Mesodermal cell (in vitro differentiated cells): ENCODE results near the gene CUL9.

Source experiments
- H3K27ac ChIP-seq: 2 replicates; pipeline ENCODE4 v1.7.0; 2013; ENCODE audit warnings: mild to moderate bottlenecking, low read depth, low read length, moderate library complexity; ENCODE audit not compliant: severe bottlenecking
- H3K36me3 ChIP-seq: 2 replicates; pipeline ENCODE4 v1.7.1; 2013; ENCODE audit warnings: mild to moderate bottlenecking, low read length, moderate library complexity; ENCODE audit not compliant: control insufficient read depth, insufficient read depth
- H3K4me1 ChIP-seq: one replicate; pipeline ENCODE4 v1.7.1; 2013; ENCODE audit warnings: mild to moderate bottlenecking, low read length; ENCODE audit not compliant: insufficient read depth, control insufficient read depth, poor library complexity, severe bottlenecking
- H3K4me3 ChIP-seq: 2 replicates; pipeline ENCODE4 v1.7.0; 2013; ENCODE audit warnings: low read length, control low read depth, mild to moderate bottlenecking; ENCODE audit not compliant: insufficient read depth, poor library complexity, severe bottlenecking; ENCODE audit errors: extremely low read depth
- H3K9me3 ChIP-seq: 2 replicates; pipeline ENCODE4 v1.7.1; 2013; ENCODE audit warnings: mild to moderate bottlenecking, low read length, moderate library complexity; ENCODE audit not compliant: control insufficient read depth
- WGBS, 2 experiments: methylation state at CpG; one replicate each; pipeline ENCODE4 v1.1.5; 2013; ENCODE audit warnings: missing lambda C conversion rate in 2 of 2; ENCODE audit not compliant: insufficient coverage in 2 of 2; 5-methylcytosine and 5-hydroxymethylcytosine counted together

Gene CUL9

DNA sequence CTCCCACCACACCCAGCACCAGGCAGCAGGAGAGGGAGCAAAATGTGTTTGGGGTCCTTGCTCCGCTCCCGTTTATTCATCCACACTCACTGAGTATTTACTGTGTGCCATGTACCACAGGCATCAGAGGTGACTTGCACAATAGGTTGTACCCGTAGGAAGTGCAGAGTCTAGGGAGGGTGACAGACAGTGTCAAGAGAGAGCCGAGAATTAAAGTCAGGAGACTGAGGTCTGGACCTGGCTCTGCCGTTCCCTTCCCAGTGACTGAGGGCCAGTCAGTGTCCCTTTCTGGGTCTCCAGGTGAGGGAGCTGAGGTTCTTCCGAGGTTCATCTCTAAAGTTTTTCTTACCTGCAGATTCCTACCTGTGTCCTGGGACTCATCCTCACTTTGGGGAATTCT is 83.6 kb downstream of the CUL9 start:
- Histone ChIP-seq H3K36me3 (no peaks in the 10 kb centered on the region), H3K9me3 (no peaks in the 10 kb centered on the region), H3K27ac (no peak overlapping the region), H3K4me3 (no peak overlapping the region), H3K4me1 (peaks cover 14% of the 10 kb centered on the region)
- 69 to 79% methylated on average over 3 to 4 of the region's 6 CpGs for WGBS, 2 experiments

GRCh38 chr6:43267619-43268354 is 85.8 kb downstream of the CUL9 start:
- Histone ChIP-seq H3K4me1 (peaks cover 14% of the 10 kb centered on the region), H3K27ac (no peak overlapping the region), H3K9me3 (no peaks in the 10 kb centered on the region), H3K36me3 (no peaks in the 10 kb centered on the region), H3K4me3 (no peak overlapping the region)
- 21% methylated on average over 6 to 7 of the region's 7 CpGs for WGBS, 2 experiments

- Histone ChIP-seq H3K4me3 (no peak overlapping the region), H3K27ac (no peak overlapping the region), H3K4me1 (peaks cover 14% of the 10 kb centered on the region), H3K36me3 (no peaks in the 10 kb centered on the region), H3K9me3 (no peaks in the 10 kb centered on the region)
- WGBS, 2 experiments = 91 to 100% methylated on average over 2 to 3 of the region's 3 CpGs
Observed at GRCh38 chr6:43268355-43268700, 86.3 kb downstream of the CUL9 start.

DNA sequence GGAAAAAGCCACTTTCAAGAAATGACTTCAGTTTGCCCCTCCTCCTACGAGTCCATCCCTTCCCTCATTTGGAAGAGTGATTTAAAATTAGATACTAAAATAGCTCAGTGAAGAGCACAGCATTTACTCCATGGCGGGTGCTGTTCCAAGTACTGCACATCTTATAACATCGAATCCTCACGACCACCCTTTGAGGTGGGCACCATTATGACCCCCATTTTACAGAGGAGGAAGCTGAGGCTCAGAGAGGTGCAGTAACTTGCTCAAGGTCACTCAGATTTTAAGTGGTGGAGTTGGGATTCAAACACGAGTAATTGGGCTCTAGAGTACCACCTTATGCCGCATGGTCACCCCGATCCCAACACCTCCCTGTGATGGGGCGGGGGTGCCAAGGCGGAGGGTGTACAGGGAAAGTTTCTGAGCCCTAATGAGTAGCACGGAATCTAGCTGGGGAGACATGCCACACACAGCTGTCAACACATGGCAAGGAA is 86.8 kb downstream of the CUL9 start:
- H3K4me1 ChIP-seq = peaks cover 14% of the 10 kb centered on the region

GRCh38 chr6:43269273-43270007 is 87.4 kb downstream of the CUL9 start:
- WGBS, 2 experiments = 13 to 26% methylated on average over 26 to 37 of the region's 44 CpGs
- H3K4me1 ChIP-seq = peaks cover 14% of the 10 kb centered on the region
- no peak overlapping the region for H3K27ac ChIP-seq
- H3K4me3 ChIP-seq = no peak overlapping the region
- no peaks in the 10 kb centered on the region for H3K36me3 ChIP-seq
- no peaks in the 10 kb centered on the region for H3K9me3 ChIP-seq

More for the DNA sequence above, 86.8 kb downstream of the CUL9 start:
- Histone ChIP-seq H3K9me3 (no peaks in the 10 kb centered on the region), H3K36me3 (no peaks in the 10 kb centered on the region), H3K4me3 (no peak overlapping the region), H3K27ac (no peak overlapping the region)
- WGBS, 2 experiments = 81 to 100% methylated on average over 7 of the region's 10 CpGs

DNA sequence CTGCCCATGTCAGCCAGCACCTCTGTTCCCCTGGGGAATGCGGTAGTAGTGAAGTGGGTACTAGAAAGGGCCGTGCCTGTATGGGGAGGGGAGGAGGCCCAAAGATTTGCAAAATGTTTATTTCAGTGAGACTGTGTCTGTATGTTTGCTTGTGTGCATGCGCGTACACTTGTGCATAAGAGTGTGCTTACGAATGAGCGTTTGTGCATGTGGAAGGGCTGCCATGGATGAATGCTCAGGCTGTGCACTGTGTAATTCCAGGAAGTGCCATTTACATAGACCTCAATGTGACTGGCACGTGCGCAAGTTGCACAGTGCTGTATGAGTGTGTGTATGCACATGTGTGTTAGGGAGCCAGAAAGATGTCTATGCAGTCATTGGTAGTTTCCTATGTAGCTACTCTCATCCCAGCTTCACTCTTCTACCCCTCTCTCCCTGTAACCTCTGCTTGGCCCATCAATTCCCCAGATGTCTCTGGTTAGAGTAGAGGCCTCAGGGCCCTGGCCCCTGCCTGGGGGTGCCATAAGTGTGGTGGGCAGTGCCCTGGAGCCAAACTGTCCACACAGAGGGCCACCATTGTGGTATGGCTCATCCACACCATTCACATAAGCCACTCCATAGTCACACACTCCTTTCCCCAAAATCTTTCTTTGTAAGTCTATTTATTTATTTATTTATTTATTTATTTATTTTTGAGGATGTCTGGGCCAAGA is 89.3 kb downstream of the CUL9 start:
- no peaks in the 10 kb centered on the region for H3K36me3 ChIP-seq
- WGBS, 2 experiments = 94% methylated on average over 4 to 8 of the region's 8 CpGs
- no peaks in the 10 kb centered on the region for H3K9me3 ChIP-seq
- H3K27ac ChIP-seq = no peak overlapping the region
- H3K4me1 ChIP-seq = peaks cover 25% of the 10 kb centered on the region
- H3K4me3 ChIP-seq = no peak overlapping the region

- H3K4me1 ChIP-seq = peaks cover 25% of the 10 kb centered on the region
- no peaks in the 10 kb centered on the region for H3K36me3 ChIP-seq
- H3K9me3 ChIP-seq = no peaks in the 10 kb centered on the region
- no peak overlapping the region for H3K27ac ChIP-seq
- H3K4me3 ChIP-seq = no peak overlapping the region
Observed at GRCh38 chr6:43271944-43272343, 89.9 kb downstream of the CUL9 start.

- Histone ChIP-seq H3K4me3 (no peak overlapping the region), H3K4me1 (peaks cover 27% of the 10 kb centered on the region), H3K27ac (no peak overlapping the region), H3K36me3 (no peaks in the 10 kb centered on the region), H3K9me3 (no peaks in the 10 kb centered on the region)
- 73% methylated on average over 2 of the region's 2 CpGs; no CpG with 5 or more reads in 1 of the 2 experiments for WGBS, 2 experiments
Observed at GRCh38 chr6:43273707-43274106, 91.7 kb downstream of the CUL9 start.
